Forelimb muscle (tissue), 1 donor: ENCODE measurements around the gene NFIX. TPM values are rescaled to one million over a fixed set of nuclear protein-coding genes. Genes with fewer than 3 reads are reported as not detected.

Experiments
- DNase-seq: peaks from one replicate; pipeline ENCODE4 v3.0.0-alpha.2; 2013; ENCODE audit warnings: low read depth
- polyA plus RNA-seq: library from polyadenylated mRNA; unstranded; fragments of 120-200 nt; gene quantifications from one replicate; pipeline ENCODE4 v1.2.1, GENCODE V29; 2013; ENCODE audit not compliant: insufficient read length

Gene NFIX
- polyA plus RNA-seq, 1 donor = 111 TPM

DNA sequence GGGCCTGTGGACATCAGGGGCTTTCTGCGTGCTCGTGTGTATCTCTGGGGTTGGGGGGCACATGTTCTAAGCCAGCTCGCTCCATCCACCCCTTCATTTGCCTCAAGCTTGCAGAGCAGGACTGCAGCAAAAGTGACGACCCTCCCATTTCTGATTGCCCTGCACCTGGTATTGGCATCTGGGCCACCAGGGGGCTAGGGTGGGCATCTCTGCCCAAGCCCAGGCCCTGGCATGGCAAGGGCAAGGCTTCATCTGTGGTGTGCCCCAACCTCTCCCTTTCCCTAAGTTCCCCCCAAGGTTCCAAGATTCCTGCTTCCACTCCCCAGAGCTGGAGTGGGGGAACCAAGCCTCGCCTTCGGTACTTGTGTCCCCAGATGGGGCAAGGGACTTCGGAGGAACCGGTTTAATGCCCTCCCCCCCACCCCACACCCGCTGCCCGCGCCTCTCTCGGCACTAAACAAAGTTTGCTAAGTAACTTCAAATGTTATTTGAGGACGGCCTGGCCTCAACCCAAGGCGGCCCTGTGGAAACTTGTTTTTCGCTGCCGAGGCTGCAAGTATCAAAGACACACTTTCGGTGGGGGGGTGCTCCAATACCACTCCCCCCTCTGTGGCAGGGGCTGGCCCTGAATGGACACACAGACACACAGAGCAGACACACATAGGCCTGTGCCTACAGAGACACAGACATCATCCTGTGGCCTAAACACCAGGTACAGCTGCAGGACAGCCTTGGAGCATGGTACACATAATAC is 12.2 kb downstream of the NFIX start:
- DNase-seq = no peak

DNA sequence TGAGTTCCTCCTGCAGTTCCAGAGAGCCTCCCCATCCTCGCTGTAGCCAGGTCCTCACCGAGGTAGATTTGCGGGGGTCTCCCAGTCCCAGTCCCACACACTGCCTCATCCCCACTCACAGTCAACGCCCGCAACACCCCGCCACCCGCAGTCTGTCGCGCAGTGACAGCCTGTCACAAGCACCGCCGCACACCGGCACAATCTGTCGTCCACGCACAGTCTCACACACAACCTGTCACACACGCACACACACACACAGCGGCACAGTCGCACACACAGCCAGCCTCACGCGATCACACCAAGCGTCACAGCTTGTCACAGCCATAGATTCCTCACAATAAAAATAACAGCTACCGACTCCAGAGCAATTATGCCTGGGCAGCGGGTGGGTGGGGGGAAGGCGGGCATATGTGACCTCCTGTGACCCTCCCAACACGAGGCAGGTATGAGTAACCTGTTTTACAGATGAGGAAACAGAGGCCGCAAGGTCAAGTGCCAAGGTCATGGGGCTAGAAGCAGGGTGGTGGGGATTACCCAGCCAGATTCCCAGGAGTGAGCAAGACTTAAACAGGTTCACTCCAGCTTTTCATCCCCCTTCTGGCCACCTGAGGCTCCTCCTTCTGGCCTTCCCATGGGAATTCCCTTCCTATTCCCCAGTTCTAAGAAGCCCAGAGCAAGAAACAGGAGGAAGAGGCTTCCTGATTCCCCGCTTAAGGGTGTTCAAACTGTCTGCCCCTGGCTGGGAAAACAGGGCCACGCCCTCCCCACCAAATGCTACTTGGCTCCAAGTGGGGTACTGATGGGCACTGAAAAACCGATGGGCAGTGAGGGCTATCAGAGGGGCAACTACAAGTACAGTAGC is 13.9 kb downstream of the NFIX start:
- DNase-seq = no peak

DNA sequence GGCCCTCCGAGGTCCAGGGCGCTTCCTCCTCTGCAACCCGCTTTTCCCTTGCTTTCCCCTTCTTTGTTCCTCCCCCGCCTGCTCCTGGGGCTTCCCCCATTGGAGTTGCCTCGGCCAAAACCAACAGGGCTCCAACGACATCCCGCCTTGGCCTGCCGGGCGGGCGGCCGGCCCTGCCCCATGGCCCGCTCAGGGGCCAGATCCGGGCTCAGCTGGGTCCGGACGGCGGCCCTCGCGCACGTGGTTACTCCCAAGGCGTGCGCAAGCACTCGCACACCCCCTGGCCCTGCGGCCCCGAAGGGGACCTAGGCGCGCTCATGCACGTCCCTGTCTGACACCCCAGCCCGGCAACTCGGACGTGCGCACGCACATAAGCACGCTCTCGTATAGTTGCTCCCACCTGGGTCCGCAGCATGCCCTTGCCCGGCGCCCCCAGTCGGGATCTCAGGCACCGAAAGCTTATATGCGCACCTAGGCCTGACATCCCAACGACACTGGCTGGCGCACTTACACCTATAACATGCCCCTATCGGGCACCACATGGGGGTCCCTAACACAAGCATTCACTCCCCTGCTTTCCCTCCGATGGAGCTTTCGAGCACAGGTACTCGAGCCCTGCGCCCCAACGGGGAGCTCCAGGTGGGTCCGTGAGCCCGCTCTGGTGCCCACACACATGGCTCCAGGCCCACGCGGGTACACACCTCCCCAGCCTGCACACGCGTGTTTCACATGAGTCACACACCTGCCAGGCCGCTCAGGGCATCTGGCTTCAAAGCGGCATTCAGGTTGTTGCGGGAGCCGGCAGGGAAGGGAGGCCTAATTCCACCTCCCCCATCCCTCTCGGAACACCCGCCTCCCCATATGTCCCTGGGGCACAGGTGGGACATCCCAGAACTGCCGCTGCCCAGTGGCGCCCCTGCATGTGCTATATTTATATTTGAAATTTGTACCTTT is 15.0 kb downstream of the NFIX start:
- DNase-seq = no peak

DNA sequence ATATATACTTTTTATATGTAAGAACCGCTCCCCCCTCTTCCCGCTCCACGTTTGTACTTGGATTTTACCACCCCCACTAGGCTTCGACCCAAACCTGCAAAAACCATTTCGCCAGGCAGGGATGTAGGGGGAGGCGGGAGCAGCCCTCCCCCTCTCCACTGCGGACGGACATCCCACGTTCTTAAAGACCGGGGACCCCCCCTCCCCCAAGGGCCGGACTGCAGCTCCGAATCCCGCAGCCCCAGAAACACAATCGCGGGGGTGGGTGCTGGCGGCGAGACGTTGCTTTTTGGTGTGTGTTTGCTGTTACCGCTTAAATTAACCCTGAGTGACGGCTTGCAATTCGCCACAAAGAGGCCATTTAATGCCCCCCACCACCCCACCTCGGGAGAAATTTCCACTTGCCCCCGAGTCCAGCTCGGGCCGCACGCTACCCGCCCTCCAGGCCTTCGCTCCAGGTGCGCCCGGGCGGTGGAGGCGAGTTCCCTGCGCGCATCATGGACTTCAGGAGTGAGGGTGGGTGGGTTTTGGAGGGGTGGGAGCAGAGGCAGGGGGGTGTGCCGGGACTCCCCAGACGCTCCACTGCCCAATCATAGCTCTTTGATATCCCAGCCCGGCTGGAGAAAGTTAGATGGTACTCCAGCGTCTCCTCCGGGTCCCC is 15.8 kb downstream of the NFIX start:
- DNase-seq = no peak

DNA sequence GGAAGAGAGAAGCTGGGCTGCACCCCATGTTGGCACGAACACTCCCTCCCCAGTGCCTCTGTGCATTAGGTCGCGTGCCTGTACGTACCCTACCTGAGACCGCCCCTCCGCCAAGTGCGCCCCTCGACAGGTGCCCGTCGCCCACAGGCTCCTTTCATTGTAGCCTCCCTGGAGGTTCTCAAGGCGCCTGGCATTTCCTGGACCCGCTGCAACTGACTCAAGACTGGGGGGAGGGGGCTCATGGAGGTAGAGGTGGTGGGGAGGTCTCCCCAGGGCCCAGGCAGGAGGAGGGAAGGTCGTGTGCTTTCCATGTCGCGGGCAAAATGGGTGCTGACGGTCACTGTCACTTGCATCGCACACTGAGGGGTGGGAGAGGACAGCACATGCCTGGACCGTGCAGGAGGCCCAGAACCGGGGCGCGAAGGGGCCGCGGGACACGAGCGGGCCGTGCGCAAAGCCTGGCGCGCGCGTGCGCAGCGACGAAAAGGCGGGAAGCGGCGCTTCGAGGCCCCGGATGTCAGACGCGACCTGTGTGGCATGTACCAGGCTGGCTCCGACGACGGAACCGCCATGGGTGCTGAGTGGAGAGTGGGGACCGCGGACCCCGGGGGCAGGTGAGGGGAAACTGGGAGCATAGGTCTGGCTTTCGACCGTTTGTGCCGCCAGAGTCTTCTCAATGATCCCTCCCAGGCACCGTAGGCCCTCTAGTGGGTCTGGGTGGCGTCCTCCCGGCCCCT is 16.5 kb downstream of the NFIX start:
- no peak for DNase-seq

DNA sequence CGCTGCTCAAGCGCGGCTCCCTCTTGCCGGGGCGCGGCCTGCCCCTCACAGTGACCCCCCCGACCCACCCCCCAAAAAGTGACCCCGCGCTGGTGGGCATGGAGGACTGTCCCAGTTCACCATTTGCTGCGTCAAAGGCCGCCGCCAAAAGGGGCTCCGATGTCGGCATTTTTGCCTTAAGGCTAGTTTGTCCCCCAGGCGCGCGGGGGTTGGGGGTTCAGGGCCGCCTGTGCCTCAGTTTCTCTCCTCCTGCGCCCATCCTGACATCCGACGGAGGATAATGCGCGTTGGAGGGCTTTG is 17.1 kb downstream of the NFIX start:
- DNase-seq = no peak

DNA sequence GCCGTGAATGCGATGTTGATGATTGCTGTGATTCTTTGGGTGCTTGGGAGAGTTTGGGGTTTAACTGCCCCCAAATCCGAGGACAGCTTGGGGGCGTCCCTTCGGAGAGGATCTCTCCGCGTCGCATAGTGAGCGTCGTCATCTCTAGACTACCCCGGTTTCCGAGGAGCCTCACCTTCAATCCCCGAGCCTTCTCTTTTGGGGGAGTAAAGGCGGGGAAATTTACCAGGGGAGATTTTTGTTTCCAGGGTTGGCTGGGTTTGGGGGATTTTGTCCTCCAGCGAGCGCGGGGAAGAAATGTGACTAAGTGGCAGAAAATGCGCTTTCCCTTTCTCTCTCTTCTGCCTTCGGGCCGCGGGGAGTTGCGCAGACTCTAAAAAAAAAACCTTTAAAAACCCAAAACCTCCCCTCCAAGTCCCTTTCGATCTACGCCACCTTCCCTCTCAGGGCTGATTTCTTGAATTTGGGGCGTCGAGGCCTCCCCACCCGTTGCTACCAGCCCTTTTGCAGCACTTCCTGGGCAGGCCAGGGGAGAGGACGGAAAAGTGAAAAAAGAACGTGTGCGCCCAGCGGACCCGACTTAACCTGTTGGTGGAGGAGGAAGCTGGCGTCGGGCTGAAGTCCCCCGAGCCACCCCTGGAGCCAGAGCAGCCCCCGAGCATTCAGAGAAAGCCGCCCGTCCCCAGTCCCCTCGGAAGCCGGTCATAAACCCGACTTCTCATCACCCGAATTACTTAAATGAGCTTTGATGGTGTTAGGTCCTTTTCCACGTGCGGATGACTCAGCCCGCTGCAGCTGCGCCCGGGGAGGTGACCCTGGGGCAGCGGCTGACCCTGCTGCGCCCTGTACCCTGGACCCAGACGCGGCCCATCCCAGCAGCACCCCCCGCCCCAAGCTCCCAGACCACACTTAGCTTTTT is 17.7 kb downstream of the NFIX start:
- DNase-seq = no peak

DNA sequence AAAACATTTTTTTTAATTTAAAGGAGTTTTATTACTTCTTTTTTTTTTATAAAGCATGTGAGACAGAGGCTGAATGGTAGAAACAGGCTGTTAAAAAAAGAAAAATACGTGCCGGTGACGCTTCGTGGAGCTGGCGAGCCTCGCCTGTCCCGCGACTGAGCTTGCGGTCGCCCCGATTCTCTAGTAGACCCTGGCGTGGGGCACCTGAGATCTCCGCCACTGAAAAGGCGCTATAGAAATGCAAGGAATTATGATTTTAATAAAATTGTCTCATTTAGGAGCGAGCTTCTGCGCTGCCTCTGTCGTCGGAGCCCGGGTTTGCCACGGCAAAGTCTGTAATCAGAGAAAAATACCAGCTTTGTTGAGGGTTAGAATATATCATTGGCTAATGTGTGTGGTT is 18.4 kb downstream of the NFIX start:
- DNase-seq = no peak

DNA sequence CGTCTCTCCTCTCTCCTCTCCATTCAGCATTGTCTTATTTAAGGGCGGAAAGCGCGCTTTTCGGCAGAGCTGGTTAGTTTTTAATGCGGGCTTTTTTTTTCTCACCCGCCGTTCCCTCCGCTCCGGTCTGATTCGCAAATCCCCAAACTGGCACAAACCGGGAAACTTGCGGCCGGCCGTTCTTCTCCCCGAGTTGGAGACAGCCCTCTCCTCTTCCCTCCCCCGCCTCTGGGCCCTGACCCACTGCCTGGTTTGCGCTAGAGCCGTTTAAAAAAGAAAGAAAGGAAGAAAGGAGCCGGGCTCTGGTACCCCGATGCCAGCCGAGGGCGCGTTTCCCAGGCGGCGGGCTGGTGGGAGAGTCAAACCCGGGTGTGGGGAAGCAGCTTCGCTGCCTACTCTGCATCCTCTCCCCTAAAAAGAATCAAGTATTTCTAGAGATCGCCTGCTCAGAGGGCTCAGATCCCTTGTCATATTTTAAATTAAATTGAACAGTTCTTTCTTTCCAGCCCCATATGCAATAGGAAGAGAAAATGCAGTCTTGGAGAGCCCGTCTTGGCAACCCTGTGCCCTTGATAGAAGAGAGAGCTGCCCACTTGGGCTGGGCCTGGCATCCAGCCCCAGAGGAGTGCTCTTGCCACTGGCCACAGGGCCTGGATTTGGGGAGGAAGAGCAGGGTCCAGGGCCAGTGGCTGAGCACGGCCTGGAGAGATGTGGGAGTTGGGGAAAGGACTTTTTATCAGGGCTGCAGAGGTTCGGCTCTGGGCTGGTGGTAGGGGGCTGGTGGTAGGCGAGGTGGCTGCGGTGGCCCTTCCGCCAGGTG is 19.0 kb downstream of the NFIX start:
- no peak for DNase-seq

DNA sequence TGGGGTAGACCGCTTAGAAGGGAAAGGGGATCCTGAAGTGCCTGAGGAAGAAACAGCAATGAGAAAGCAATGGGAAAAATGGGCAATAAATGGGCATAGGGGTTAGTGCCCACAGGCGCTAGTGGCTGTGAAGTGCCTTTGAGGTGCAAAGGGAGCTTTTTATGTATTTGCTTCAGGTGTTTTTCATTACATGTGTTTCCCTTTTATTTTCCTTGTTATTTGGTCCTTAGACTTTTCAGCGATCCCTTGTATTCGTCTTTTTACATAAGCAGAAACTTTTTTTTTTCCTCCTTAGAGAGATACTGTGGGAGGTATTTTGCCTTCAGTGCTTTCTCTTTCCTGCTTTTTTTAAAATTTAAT is 19.6 kb downstream of the NFIX start:
- no peak for DNase-seq

DNA sequence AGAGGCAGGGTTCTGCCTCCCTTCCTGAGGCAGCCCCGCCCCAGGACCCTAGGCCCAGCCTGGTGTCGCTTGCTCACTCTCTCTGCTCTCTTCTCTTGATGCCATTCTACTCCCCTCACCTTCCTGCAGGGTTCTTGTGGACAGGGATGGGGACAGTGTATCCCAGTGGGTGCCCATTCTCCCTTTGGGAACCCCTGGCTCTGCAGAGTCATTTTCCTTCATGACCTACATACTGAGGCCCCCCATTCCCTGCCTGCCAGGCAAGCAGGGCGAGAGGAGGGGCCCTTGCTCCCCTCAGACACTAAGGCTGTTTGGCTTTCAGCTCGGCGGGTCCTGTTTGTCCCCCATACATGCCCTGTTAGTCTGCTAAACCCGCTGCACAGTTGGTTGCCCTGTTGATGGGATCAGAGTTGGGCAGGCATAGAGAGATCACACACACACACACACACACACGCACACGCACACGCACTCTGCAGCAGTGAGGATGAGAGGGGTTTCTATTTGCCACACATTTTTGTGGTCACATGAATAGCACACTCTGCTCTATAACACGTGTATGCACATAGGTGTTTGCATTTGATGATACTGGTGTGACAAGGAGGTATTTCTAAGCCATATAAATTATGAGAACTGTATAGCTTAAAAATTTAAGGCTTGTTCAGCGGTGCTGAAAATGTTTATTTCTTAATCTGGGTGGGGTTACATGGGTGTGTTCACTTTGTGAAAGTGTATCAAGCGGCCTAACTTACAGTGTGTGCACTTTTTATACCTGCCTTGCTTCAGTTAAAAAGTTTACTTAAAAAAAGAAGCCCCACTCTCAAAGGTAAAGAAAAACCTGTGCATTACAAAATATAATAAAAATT is 20.3 kb downstream of the NFIX start:
- DNase-seq = no peak

DNA sequence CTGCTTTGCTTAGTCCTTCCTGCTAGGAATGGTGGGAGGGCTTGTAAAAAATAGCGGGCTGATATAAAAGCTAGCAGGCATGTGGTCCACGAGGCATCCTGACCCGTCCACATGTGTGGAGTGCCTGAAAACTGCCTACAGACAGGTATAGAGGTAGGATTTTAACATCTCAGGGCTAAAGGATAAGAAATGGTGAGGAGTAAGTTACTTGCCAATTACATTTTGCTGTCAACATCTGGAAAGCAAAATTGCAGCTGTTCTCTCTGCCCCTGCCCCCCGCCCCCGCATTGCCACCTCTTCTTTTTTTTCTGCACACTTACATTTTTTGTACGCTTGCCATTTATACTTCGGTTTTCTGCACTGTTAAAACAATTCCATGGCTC is 21.0 kb downstream of the NFIX start:
- no peak for DNase-seq

DNA sequence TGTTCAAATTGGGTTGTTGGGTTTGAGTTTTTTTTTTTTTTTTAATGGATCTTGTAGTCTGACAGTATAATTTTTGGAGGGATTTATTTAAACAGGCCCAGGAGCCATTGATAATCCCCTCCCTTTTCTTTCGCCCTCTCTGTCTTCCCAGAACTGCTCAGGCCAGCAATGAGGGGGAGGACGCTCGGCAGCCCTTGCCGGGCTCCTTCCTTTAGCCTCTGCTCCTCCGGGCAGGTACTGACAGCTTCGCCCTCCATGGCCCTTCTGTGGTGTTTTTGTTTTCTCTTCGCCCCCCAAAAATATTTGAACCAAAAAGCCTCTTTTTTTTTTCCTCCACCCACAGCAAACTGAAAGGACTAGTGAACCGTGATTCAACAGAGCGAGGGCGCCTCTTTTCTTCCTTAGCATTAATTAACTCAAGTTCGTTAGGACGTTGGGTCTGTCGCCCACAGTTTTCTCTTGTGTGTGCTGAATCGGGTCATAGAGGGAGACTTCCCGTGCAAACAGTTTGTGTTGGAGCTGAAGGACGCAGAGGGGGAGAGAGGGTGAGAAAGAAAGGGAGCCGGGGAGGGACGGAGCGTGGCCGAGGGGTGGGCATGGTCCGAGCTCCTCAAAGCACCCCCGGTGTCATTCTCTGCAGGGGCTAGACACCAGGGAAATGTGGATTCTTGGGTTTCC is 21.5 kb downstream of the NFIX start:
- no peak for DNase-seq

DNA sequence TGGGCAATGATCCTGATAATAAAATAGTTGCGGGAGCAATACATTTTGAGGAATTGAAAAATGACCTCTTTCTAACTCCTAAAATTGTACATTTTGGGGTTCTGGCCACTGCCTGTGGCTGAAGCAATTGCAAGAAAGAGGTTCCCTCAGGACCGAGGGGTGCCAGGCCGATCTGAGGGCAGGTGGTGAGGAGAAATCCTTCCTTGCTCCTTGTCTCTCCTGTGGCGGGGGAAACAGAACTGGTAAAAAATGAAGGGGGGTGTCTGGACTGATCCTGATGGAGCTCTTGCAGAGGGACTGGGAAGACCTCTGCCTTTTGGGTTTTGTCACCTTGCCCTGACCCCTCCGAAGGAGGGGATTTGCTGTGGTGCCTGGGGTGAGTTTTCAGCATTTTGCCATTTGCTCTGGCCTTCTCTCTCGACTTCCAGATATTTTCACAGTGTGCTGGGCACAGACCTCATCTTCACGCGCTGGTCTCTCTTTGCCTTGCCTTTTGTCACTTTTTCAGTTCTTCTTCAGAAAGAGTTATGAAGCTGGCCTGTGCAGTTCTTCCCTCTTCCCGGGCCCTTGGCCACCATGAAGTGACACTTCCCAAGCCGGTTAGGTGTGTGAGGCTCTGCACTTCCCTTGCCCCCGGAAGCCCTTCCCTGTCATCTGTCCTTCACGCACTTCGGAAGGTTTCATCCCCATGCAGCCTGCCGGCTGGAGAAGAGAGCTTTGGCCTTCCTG is 22.2 kb downstream of the NFIX start:
- DNase-seq = no peak

DNA sequence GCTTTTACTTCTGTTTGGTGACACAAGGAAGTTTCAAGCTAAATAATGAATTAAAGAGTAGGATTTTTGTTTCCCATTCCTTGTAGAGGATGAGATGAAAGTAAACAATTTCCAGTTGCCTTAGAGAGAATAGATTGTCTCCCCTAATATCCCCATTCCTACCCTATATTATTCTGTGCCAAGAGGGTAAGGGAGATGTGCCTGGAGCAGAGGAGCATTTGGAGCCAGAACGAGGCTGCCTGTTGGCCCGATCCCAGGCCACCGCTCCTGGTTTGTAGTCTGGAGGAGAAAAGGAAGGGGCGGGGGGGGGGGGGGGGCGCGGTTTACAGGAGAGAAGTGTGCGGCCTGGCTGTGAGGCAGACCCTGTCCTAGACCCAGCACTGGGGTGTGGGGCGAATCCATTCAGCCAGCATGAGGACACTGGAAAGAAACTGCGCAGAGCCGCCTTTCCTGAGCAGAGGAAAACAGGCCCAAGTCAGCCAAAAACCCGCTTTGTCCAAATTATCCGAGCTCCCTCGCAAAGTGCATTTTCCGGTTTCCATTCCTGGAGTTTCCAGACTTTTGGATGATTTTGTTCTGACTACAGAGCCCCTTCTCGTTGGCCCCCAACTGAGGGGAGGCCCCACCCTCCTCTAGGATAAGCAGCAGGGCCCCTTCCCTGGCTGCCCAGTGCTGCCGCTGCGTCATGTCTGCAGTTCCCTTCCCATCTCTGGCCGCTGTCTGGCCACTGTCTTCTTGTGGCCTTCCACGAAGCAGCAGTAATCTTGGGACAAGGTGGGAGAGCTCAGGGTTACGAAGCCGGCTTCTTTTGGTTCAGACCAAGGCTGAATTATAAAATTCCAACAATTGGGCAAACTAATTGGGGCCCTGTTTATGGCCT is 23.0 kb downstream of the NFIX start:
- no peak for DNase-seq

DNA sequence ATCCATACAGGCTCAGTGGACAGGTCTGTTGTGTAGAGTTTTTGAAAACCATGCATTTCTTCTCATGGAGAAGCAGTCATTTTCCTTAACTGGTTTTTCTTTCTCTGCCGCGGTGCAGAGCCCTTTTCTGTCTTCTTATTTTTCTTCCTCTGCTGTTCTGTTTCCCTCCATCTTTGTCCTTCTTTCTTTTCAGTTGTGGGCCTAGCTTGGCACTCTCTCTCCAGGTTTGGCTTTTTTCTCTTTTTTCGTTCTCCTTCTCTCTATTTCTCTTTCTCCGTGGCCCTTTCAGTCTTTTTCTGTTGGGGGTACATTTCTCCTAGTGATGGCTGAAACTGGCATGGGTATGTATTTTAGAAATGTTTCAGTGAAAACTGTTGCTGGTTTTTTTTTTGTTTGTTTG is 24.1 kb downstream of the NFIX start:
- DNase-seq = no peak
